ENCODE data around the gene GRIK4.
"Not testable (repeated sequence)": the region's sequence is repeated elsewhere in the genome, so short reads cannot be mapped to it uniquely, and the experiment has no call there.

GRCh38 chr11:121031648-121032047, 520.1 kb downstream of the GRIK4 start:
- TF ChIP-seq CTCF, POLR2A (IDR thresholded peaks at IDR 0.05): not testable (repeated sequence)
